8988T (cell line): Measurements from ENCODE around the gene EPHB6.

Source experiments
- DNase-seq: peaks from one replicate; pipeline ENCODE4 v3.0.0; 2011

EPHB6 gene

GRCh38 chr7:142867097-142867378 is 12.2 kb downstream of the EPHB6 start:
- no peak for DNase-seq

DNA sequence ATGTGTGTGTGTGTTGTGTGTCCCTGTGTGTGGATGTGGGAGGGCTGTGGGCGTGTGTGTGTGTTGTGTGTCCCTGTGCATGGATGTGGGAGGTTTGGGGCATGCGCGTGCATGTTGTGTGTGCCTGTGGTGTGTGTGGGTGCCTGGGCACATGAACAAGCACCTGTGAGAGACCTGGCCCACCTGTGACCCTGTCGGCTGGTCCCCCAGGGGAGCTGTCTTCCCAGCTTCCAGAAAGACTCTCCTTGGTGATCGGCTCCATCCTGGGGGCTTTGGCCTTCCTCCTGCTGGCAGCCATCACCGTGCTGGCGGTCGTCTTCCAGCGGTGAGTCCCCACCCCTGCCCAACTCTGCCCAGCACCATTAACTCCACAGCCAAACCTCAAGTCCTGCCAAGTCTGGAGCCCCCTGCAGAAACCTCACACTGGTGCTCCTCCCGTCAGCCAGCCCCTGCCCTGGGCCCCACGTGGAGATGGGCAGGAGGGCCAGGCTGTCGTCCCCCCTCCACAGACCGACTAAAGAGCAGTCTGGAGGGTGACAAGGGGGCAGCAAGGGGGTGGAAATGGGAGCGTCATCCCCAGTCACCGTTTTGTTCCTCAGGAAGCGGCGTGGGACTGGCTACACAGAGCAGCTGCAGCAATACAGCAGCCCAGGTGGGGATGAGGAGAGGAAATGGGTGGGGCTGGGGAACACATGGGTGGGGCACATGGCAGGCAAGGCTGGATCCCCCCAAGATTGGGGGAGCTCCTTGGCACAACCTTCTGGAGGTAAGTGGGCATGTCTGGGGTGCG is 12.7 kb downstream of the EPHB6 start:
- no peak for DNase-seq

DNA sequence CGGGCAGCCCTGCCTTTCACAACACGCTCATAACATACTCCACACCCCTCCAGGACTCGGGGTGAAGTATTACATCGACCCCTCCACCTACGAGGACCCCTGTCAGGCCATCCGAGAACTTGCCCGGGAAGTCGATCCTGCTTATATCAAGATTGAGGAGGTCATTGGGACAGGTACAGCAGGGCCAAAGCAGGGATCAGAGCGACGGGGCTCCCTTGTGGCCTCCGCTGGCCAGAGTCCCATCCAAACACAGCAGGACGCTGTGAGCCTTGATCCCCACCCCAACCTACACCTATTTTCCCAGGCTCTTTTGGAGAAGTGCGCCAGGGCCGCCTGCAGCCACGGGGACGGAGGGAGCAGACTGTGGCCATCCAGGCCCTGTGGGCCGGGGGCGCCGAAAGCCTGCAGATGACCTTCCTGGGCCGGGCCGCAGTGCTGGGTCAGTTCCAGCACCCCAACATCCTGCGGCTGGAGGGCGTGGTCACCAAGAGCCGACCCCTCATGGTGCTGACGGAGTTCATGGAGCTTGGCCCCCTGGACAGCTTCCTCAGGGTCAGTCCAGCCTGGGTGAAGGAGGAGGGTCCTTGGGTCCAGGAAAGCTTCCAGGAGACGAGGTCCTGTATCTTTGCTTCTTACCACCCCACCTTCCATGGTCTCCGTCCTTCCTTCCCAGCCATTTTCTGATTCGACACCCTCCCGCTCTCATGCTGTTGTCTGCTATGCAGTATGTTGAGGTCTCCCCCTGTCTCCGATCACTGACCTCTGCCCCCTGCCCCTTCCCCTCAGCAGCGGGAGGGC is 13.5 kb downstream of the EPHB6 start:
- DNase-seq = no peak

- no peak for DNase-seq
Measured at GRCh38 chr7:142868986-142869415, 14.1 kb downstream of the EPHB6 start.

- no peak for DNase-seq
Measured at GRCh38 chr7:142869434-142869833, 14.6 kb downstream of the EPHB6 start.

GRCh38 chr7:142870147-142870559 is 15.3 kb downstream of the EPHB6 start:
- no peak for DNase-seq

- no peak for DNase-seq
Measured at GRCh38 chr7:142870566-142871259, 15.8 kb downstream of the EPHB6 start.

- DNase-seq = no peak
Measured at GRCh38 chr7:142871260-142872105, 16.6 kb downstream of the EPHB6 start.

DNA sequence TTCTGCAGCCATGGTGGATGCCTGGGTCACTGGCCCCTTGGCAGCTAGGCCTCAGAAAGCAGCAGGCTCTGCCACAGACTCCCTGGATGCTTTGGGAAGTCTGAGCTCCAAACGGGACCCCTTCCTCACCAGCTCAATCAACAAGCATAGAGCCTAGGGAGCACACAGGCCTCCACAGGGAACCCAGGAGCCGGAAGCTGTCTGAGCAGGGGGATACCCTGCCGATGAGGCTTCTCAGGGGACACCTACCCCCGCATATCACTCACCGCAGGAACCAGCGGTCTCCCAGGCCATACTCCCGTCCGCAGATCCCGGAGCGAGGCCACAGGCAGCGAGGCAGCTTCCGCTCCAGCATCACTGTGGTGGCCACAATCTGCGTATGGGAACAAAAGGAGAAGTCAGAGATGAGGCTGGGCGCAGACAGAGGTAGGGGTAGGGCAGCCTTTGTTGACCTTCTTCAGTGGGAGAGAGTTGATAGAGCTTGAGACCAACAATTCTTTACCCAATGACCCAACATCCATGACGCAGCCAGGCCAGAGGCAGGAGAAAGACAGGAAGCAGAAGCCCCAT is 17.3 kb downstream of the EPHB6 start:
- no peak for DNase-seq

GRCh38 chr7:142873281-142873784 is 18.5 kb downstream of the EPHB6 start:
- no peak for DNase-seq

DNA sequence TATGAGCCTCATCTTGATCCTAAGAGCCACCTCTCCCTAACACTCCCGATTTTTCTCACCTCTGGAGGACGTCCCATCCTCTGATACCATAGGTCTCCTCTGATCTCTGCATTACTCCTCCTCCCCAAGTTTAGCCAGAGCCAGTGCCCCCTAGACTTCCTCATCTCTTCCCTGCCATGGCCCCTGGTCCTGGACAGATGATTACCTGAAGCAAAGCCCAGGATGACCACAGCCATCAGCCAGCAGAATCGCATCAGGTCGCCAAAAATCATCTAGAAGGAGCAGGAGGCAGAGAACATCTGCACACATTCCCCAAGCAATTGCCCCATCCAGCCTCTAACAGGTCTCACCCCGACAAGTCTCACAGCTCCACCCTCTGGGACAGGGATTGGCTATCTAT is 19.0 kb downstream of the EPHB6 start:
- DNase-seq = no peak

DNA sequence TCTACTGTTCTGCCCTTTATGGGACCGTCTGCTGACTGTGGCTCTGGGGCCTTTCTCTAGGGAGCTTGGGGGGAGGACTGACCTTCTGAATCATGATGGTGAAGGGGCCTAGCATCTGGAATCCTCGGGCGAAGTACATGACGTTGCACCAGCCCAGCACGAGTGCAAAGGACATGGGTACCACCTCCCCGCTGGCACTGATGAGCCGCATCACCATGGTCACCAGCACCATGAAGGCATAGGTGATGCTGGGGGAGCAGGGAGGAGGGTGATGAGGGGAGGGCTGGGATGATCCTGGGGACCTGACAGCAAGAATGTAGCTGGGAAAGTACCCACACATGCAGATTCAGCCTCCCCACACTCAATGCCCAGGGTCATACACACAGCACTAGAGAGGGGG is 19.5 kb downstream of the EPHB6 start:
- DNase-seq = no peak

DNA sequence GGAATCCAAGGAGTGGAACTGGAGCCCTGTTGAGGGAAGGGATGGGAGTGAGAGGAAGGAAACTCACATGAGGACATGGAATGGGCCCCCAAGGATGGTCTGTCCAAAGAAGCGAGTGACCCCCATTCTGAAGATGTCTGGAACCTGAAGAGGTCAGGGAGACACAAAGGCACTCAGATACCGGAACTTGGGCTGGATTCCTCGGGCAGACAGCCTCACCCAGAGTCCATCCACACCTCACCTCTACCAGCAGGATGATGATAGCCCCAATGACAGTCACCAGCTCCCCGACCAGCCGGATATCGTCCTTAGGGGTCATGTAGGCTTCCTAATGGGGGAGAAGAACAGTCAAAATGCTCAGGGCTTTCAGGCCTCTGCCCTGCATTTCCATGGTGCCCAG is 20.0 kb downstream of the EPHB6 start:
- DNase-seq = no peak

DNA sequence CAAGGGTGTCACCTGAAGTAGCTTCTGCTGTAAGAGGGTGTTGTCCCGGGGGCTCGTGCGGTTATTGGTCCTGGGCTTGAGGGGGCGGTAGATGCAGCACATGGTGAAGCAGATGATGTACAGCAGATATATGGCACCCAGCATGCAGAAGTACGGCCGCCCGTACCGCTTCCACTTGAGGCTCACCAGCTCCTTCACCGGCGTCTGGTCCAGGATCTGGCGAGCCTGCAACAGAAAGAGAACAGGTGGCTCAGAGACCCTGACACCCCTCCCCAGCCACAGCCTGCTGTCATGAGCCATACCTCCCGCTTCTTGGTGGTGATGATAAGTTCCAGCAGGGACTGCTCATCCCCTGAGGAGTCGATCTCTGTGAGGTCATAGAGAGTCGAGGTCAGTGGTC is 20.6 kb downstream of the EPHB6 start:
- no peak for DNase-seq

DNA sequence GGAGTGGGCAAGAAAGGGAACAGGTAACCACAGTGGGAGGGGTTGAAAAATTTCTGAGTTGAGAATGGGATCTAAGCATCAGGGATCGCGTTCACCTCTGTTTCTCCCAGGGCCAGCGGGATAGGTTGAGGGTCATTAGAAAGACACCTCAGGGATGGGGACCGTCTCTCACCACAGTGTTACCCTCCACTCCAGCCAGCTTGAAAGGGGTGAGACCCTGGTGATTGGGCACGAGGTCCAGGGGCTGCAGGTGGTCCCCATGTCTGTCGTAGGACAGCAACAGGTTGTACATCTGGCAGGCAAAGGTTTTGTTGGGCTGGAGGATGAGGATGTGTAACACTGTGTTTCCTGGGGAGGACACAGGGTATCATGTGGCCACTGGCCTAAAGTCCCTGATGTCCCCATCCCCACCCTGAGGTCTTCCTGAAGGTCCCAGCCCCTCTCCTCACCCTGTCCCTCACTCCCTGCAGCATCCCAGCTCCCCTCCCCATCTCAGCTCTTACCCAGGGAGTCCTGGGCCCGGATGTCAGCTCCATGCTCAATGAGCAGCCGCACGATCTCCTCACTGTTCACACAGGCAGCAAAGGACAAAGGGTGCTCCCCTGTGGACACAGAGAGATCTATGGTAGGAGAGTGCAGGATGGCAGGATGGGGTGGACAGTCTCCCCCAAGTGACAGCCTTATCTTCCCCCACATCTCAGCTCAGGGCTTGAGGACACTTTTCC is 21.5 kb downstream of the EPHB6 start:
- DNase-seq = no peak

DNA sequence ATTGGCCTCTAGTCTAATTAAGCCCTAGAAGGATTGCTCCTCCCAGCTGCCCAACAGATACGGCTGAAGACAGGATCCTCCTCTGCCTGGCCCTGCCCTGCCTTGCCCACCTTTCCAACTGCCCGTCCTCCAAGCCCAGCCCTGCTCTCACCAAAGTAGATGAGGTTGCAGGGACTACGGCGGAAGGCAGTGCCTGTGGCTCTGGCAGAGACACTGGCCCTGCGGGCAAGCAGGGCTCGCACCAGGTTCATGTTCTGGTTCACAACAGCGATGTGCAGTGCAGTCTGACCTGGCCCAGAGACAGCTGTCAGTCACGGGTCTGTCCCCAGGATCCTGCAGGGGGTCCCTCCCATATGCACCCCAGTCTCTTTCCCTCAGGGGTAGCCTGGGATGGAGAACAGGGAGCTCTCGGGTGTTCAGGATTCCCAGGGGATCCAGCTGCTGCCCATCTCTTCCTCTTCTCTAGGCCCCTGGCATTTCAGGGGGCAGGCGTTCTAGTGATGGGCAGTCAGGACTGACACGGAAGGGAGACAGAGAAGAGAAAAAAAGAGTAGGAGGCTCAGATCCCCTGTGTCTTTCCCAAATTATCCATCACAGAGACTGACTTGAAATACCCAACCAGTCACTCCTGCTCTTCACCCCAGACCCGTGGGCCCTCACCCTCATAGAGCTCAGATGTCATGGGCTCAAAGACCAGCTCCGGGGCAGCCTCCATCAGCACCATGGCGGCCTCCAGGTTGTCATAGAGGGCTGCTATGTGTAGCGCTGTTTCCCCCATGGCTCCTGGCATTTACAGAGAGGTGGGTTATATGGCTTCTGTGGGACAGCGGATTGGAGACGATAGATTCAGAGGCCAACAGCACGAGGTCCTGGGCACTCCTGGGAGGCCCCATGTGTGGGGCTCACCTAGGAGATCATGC is 22.4 kb downstream of the EPHB6 start:
- no peak for DNase-seq

DNA sequence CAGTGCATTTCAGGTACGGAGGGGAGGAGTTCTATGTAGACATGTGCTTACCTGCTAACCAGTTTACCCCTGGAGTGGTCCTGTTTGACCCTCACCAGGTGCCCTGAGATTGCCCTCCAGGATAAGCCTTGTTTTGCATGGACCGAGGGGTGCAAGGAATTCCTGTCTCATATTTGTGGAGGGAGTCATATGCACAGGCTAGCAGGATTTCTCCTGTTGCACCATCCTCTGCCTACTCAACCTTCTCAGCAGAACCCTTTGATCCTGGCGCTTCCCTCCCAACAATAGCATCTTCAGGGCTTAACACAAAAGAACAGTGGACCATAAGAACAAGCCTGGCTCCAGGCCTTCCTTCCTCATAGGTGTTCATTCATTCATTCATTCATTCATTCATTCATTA is 23.4 kb downstream of the EPHB6 start:
- DNase-seq = no peak

GRCh38 chr7:142879060-142879459 is 24.2 kb downstream of the EPHB6 start:
- DNase-seq = no peak

GRCh38 chr7:142880876-142881505 is 26.1 kb downstream of the EPHB6 start:
- DNase-seq = no peak
